GM21723 (cell line): ENCODE measurements around the gene TPRG1L.
"Not testable (repeated sequence)": the region's sequence is repeated elsewhere in the genome, so short reads cannot be mapped to it uniquely, and the experiment has no call there.

ENCODE experiments used
- ATAC-seq: cut with Tn5 transposase; IDR thresholded peaks from one replicate; pipeline ENCODE4 v1.9.1; 2021; ENCODE audit warnings: mild to moderate bottlenecking, moderate library complexity; ENCODE audit not compliant: unreplicated experiment

The TPRG1L gene

GRCh38 chr1:3624200-3625136, at the start of gene TPRG1L:
Gene TPRG1L (plus strand): TSS chr1:3625015. CDS start chr1:3625073, 58 bp downstream.
- ATAC-seq, result peak; percentile 89

- ATAC-seq, result not testable (repeated sequence)
Measured at GRCh38 chr1:3575515-3575914, 49.3 kb upstream of the TPRG1L start.

DNA sequence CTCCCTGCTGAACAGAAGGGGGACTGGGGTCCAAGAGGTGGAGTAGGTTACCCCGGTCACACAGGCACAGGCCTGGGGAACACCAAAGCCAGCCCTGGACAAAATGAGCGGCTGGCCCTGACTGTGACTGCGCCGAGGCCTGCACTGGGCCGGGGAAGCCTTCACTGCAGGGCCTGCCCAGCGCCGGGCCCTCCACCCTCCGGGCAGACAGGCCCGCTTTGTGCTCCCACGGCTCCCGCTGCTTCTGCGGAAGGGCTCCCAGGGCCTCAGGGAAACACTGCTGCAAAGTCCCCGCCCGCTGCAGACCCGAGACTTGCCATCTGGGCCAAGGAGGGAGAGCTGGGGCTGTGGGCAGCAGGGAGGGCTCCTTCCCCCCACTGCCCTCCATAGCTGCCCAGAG, 48.8 kb upstream of the TPRG1L start:
- no peak for ATAC-seq

- no peak for ATAC-seq
Measured at GRCh38 chr1:3577300-3577699, 47.5 kb upstream of the TPRG1L start.

- ATAC-seq, result no peak
Measured at GRCh38 chr1:3577711-3578432, 46.9 kb upstream of the TPRG1L start.

- ATAC-seq, result no peak
Measured at GRCh38 chr1:3578433-3578805, 46.4 kb upstream of the TPRG1L start.

DNA sequence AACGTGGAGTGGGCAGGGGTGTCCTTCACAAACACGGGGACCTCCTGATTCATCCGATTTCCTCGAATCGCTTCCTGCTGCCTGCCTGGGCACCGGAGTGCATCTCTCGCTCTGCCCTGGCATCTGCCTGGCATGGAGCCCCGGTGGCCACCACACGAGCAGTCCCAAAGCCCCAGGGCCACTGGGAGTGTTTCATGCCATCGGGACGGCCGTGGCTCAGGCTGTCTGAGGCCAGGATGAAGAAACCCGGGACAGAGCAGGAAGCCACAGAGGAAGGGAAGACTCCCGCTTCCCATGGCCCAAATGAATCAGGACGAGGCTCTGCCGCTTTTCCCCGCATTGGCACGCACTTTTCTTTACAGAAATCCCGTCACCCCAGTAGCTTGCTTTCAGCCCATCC, 45.9 kb upstream of the TPRG1L start:
- ATAC-seq, result no peak

- ATAC-seq, result no peak
Measured at GRCh38 chr1:3579626-3580025, 45.2 kb upstream of the TPRG1L start.

DNA sequence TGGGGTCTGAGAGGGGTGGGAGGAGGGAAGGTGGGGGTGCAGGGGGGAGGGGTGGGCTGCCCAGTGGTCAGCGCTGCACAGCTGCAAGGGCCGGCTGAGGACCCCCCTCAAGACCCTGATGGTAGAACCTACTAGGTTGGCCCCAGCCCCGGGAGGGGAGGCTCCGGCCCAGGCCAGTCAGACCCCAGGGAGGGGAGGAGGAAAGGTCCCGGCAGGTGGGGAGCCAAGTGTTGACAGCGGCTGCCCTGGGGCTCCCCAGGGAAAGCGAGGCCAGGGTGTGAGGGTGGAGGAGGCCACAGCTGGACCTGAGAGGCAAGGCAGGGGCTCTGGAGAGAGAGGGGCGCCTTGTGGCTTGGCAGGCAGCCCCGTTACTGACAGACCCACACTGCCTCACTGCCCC, 44.6 kb upstream of the TPRG1L start:
- ATAC-seq, result no peak

DNA sequence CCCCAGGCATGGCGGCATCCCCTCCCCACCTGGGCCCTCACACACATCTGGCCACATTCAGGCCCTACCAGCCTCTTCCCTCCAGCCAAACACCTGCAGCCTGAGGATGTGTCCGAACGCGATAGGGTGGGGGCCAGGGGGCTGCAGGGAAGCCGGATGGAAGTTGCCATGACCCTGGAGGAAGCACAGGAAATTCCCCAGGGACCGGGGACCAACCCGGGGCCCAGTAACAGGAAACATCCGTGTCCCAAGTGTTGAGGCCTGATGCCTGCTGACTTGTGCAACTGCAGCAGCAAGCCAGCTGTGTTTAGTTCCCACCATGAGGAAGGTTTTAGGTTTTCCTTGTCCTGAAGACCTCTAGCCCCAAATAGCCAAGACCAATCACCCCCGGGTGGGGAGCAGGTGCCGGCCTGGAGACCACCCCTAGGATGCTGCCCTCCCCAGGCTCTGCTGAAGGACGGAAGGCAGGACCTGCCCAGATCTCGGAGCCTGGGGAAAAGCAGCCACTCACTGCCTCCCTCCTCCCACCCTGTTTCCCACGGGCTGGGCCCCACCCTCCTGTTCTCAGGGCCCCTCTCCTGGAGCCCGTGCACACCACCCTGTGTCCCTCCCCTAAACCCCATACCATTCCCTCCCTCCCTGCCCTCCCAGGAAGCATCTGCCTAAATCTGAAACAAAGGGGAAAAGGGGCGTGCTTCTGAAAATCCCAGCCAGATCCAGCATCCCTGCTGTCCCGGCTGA, 43.3 kb upstream of the TPRG1L start:
- no peak for ATAC-seq

- ATAC-seq, result not testable (repeated sequence)
Measured at GRCh38 chr1:3583751-3584150, 41.1 kb upstream of the TPRG1L start.

GRCh38 chr1:3584915-3585314, 39.9 kb upstream of the TPRG1L start:
- no peak for ATAC-seq

- ATAC-seq, result not testable (repeated sequence)
Measured at GRCh38 chr1:3585353-3585868, 39.4 kb upstream of the TPRG1L start.

- ATAC-seq, result no peak
Measured at GRCh38 chr1:3585940-3586568, 38.8 kb upstream of the TPRG1L start.

DNA sequence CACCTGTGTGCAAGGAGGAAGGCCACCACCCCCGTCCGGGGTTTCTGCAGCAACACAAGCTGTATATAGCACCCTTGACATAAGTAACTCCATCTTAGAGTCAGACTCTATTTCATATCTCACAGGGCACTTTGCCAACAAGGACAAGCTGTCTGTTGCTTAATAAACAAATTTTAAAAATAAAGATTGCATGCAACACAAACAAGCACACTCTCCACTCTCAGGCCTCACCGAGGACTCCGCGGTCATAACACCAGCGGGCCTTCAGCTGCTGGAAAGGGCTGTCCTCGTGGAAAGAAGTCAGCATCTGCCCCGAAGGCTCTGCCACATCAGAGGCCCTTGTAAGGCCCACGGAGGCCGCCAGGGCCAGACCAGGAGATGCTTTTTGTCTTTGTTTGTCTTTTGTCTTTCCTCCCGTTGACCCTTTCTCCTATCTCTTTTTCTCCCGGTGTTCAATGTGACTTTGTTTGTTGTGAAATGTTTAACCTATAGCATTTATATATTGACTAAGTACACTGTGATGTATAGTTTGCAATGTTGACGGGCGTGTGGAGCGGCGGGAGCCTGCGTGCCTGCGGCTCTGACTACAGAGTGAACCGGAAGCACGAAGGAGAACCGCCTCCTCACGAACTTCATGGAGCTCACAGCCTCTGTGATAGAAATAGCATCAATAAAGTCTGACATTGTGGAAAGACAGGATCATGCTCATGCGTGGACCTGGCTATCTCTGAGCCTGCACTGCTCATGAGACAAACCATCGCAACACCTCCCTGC, 37.6 kb upstream of the TPRG1L start:
- ATAC-seq, result no peak

GRCh38 chr1:3588395-3588794, 36.4 kb upstream of the TPRG1L start:
- no peak for ATAC-seq

GRCh38 chr1:3590139-3590763, 34.6 kb upstream of the TPRG1L start:
- ATAC-seq, result no peak

- no peak for ATAC-seq
Measured at GRCh38 chr1:3590951-3591865, 33.6 kb upstream of the TPRG1L start.
